Fibroblast of lung (primary cell): Measurements from ENCODE around the gene FEZ2.

Source experiments
- EZH2 ChIP-seq: IDR thresholded peaks from 2 replicates; pipeline ENCODE4 v1.5.1; 2012; ENCODE audit warnings: low read length, control low read depth, mild to moderate bottlenecking; ENCODE audit errors: missing control alignments
- TF ChIP-seq, protein P1 (sequence below), 2 donors: IDR thresholded peaks in 1 of 2; conservative IDR thresholded peaks in 1 of 2; 1 replicate in 1 of 2; 2 replicates in 1 of 2; pipeline ENCODE4 v1.5.1; 2011 to 2012; ENCODE audit warnings: low read length in 2 of 2, control low read depth in 1 of 2, inconsistent platforms in 1 of 2, low read depth in 1 of 2, mild to moderate bottlenecking in 1 of 2

DNA sequence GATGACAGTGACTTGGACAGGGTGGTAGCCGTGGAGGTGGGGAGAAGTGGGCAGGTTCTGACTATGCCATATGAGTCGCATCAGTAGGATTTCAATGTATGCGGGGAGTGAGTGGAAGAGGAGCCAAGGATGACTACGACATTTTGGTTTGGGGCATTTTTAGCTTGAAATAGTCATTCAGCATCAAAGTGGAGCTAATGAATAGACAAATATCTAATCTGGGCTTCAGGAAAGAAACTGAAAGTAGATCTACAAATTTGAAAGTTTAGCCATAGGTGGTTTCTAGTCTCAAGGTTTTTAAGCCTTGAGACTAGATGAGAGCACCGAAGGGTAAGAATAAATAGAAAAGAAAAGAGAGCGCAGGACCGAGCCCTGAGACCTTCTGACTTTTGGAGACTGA, 58.3 kb downstream of the FEZ2 start:
- no peak for TF ChIP-seq EZH2
- TF ChIP-seq, protein P1, sequence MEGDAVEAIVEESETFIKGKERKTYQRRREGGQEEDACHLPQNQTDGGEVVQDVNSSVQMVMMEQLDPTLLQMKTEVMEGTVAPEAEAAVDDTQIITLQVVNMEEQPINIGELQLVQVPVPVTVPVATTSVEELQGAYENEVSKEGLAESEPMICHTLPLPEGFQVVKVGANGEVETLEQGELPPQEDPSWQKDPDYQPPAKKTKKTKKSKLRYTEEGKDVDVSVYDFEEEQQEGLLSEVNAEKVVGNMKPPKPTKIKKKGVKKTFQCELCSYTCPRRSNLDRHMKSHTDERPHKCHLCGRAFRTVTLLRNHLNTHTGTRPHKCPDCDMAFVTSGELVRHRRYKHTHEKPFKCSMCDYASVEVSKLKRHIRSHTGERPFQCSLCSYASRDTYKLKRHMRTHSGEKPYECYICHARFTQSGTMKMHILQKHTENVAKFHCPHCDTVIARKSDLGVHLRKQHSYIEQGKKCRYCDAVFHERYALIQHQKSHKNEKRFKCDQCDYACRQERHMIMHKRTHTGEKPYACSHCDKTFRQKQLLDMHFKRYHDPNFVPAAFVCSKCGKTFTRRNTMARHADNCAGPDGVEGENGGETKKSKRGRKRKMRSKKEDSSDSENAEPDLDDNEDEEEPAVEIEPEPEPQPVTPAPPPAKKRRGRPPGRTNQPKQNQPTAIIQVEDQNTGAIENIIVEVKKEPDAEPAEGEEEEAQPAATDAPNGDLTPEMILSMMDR (conservative IDR thresholded peaks at IDR 0.05 in 1 of 2, IDR thresholded peaks at IDR 0.05 in 1 of 2; ENCODE audit: low read depth in 1 of 2, low read length in 2 of 2) = no peak
